GM18868 (cell line): Measurements from ENCODE around the gene MAPK14.

Source experiments
- ATAC-seq: cut with Tn5 transposase; IDR thresholded peaks from one replicate; pipeline ENCODE4 v1.9.1; 2021; ENCODE audit warnings: mild to moderate bottlenecking, moderate library complexity; ENCODE audit not compliant: unreplicated experiment

The MAPK14 gene

GRCh38 chr6:36098253-36098919 lies 70.8 kb downstream of the MAPK14 start:
- ATAC-seq, result no peak

- ATAC-seq, result no peak
These were observed 71.5 kb downstream of the MAPK14 start for GRCh38 chr6:36098920-36099647.

GRCh38 chr6:36099869-36100483 lies 72.4 kb downstream of the MAPK14 start:
- no peak for ATAC-seq

- ATAC-seq, result no peak
These were observed 74.1 kb downstream of the MAPK14 start for GRCh38 chr6:36101691-36102090.

GRCh38 chr6:36102853-36103252 lies 75.2 kb downstream of the MAPK14 start:
- no peak for ATAC-seq

- ATAC-seq, result no peak
These were observed 77.2 kb downstream of the MAPK14 start for GRCh38 chr6:36104836-36105235.

- ATAC-seq, result no peak
These were observed 81.5 kb downstream of the MAPK14 start for GRCh38 chr6:36109092-36109491.

GRCh38 chr6:36110050-36110449 lies 82.4 kb downstream of the MAPK14 start:
- no peak for ATAC-seq

- ATAC-seq, result no peak
These were observed 83.3 kb downstream of the MAPK14 start for GRCh38 chr6:36110863-36111262.

GRCh38 chr6:36111526-36111925 lies 83.9 kb downstream of the MAPK14 start:
- no peak for ATAC-seq

GRCh38 chr6:36113049-36113448 lies 85.4 kb downstream of the MAPK14 start:
- no peak for ATAC-seq

GRCh38 chr6:36113703-36114102 lies 86.1 kb downstream of the MAPK14 start:
- ATAC-seq, result no peak

- no peak for ATAC-seq
These were observed 87.3 kb downstream of the MAPK14 start for GRCh38 chr6:36114798-36115408.

GRCh38 chr6:36115412-36115811 lies 87.8 kb downstream of the MAPK14 start:
- ATAC-seq, result no peak

GRCh38 chr6:36116066-36116864 lies 88.7 kb downstream of the MAPK14 start:
- no peak for ATAC-seq

- ATAC-seq, result no peak
These were observed 89.3 kb downstream of the MAPK14 start for GRCh38 chr6:36116943-36117342.

GRCh38 chr6:36117658-36118549 lies 90.3 kb downstream of the MAPK14 start:
- no peak for ATAC-seq

GRCh38 chr6:36118550-36119107 lies 91.0 kb downstream of the MAPK14 start:
- no peak for ATAC-seq

GRCh38 chr6:36119209-36119608 lies 91.6 kb downstream of the MAPK14 start:
- ATAC-seq, result no peak

GRCh38 chr6:36120018-36120417 lies 92.4 kb downstream of the MAPK14 start:
- no peak for ATAC-seq
